Heart right ventricle (tissue), 16 donors: ENCODE results near the gene TNK2. TPM values are rescaled to one million over a fixed set of nuclear protein-coding genes. Genes with fewer than 3 reads are reported as not detected.
"Not testable (repeated sequence)": the region's sequence is repeated elsewhere in the genome, so short reads cannot be mapped to it uniquely, and the experiment has no call there.

Experiments used
- ATAC-seq, 8 donors: fragments of 200-7000 bp; cut with Tn5 transposase; one replicate each; pipeline ENCODE4 v1.9.1; 2020; ENCODE audit warnings: mild to moderate bottlenecking in 8 of 8, moderate library complexity in 8 of 8, moderate number of reproducible peaks in 1 of 8
- DNase-seq, 2 donors: peaks; one replicate each; pipeline ENCODE4 v3.0.0-alpha.2; 2020
- H3K27ac ChIP-seq, 10 donors: fragments of 200-600 bp; sonication (generic) in 2 of 10; one replicate each; pipeline versions ENCODE4 v1.5.0 to v1.8.0; 2020 to 2022; ENCODE audit warnings: mild to moderate bottlenecking in 3 of 10
- H3K27me3 ChIP-seq, 7 donors: fragments of 200-600 bp; one replicate each; pipeline ENCODE4 v1.8.0; 2021 to 2022; ENCODE audit warnings: mild to moderate bottlenecking in 2 of 7
- H3K36me3 ChIP-seq, 9 donors: fragments of 200-600 bp; sonication (generic) in 1 of 9; one replicate each; pipeline versions ENCODE4 v1.5.0 to v1.8.0; 2020 to 2022; ENCODE audit warnings: mild to moderate bottlenecking in 2 of 9
- H3K4me1 ChIP-seq, 9 donors: fragments of 200-600 bp; sonication (generic) in 1 of 9; one replicate each; pipeline versions ENCODE4 v1.5.0 to v1.8.0; 2020 to 2022; ENCODE audit warnings: mild to moderate bottlenecking in 4 of 9
- H3K4me3 ChIP-seq, 10 donors: fragments of 200-600 bp; sonication (generic) in 2 of 10; one replicate each; pipeline versions ENCODE4 v1.5.0 to v1.8.0; 2020 to 2022; ENCODE audit warnings: mild to moderate bottlenecking in 7 of 10, moderate library complexity in 2 of 10
- H3K9me3 ChIP-seq, 11 donors: fragments of 200-600 bp in 10 of 11; sonication (generic) in 2 of 11; one replicate each; pipeline versions ENCODE4 v1.5.0 to v1.8.0; 2013 to 2022; ENCODE audit warnings: mild to moderate bottlenecking in 2 of 11, control low read depth in 1 of 11, moderate library complexity in 1 of 11
- CTCF ChIP-seq, 9 donors: fragments of 200-600 bp; sonication (generic) in 2 of 9; IDR thresholded peaks; one replicate each; pipeline versions ENCODE4 v1.5.0 to v1.8.0; 2021 to 2022; ENCODE audit warnings: antibody characterized with exemption in 9 of 9, mild to moderate bottlenecking in 5 of 9, moderate library complexity in 1 of 9
- WGBS, 2 donors: extraction: QIAGEN DNeasy Blood & Tissue Kit; methylation state at CpG; one replicate each; pipeline ENCODE4 v1.1.7; 2013; ENCODE audit warnings: inconsistent platforms in 1 of 2; 5-methylcytosine and 5-hydroxymethylcytosine counted together
- intact Hi-C, 10 donors: fragments of 100-400 bp; cut with DNase I; formaldehyde crosslinking; loops; one replicate each; pipeline versions ENCODE4 v1.11.1 to v1.14.2; 2022
- polyA plus RNA-seq, 2 donors: library from polyadenylated mRNA; stranded (reverse); fragments of 200-250 nt; gene quantifications; one replicate each; pipeline ENCODE4 v1.2.3, GENCODE V29; 2013
- total RNA-seq, 10 donors: library from RNA; stranded (reverse); fragmentation: NEBNext Ultra II Directional in 3 of 10; extraction: Animal tissue kit (Norgen Biotek cat#: 25700) in 3 of 10; gene quantifications; one replicate each; pipeline versions ENCODE4 v1.2.1 to v1.2.4, GENCODE V29; 2021 to 2023
- donor health status: Arrhythmogenic right ventricular cardiomyopathy.
- donor health status: ischemic (EF 13 %, LVEDD 7.1; RV severe dilation, severe dysfunction).
- donor health status: healthy with polysubstance abuse.
- donor health status: DM: no; HTN: yes; CAD: no.
- donor health status: DM: no; HTN: no; CAD: no.
- donor health status: ischemic (EF 25% LVEDD 6.9; RV normal size, moderate dysfunction).
- donor health status: ischemic (EF 25% LVEDD 5.7; RV mildly dilated, moderate dysfunction).
- donor health status: healthy.
- donor health status: DM: yes; HTN: yes; CAD: no.
- donor health status: Ischemic cardiomyopathy.
- donor health status: ischemic (EF 35%, LVEDD 5.7; RV mildly dilated, moderate dysfunction).
- donor health status: nonischemic (EF 11% LVEDD 7.7; RV severe dilation, severe dysfunction).
- donor health status: DM: yes; HTN: yes; CAD: no.
- donor health status: PGD.
- donor health status: ischemic (EF 29% LVEDD 5.4; RV normal size, mild dysfunction).
- donor health status: nonischemic (EF 23%, LVEDD 6.1; RV moderate dilation, normal function).

Gene TNK2
- total and polyA plus RNA-seq, 12 donors: 17.6 to 48.3 (median 32.5) TPM

DNA sequence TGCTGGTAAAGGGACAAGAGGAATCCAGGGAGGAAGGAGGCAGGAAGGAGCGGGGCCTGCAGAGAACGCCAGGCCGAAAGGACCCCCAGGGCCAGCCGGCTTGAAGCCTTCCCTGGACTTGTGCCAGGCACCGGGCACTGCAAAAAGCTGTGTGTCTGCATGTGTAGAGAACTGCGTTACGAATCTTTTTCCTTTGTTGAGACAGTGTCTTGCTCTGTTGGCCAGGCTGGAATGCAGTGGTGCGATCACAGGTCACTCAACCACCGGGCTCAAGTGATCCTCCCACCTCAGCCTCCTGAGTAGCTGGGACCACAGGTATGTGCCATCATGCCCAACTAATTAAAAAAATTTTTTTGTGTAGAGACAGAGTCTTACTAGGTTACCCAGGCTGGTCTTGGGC lies 79.6 kb downstream of the TNK2 start:
- TF ChIP-seq CTCF (IDR thresholded peaks at IDR 0.05): no peak
- peaks cover 0 to 22% (median 7%) of the 10 kb centered on the region in 7 donors for H3K27me3 ChIP-seq
- no peak overlapping the region for H3K4me3 ChIP-seq
- no peaks in the 10 kb centered on the region for H3K36me3 ChIP-seq
- H3K4me1 ChIP-seq: no peaks in the 10 kb centered on the region
- no peak for DNase-seq
- H3K27ac ChIP-seq: no peak overlapping the region
- ATAC-seq: no peak
- H3K9me3 ChIP-seq: no peaks in the 10 kb centered on the region
- intact Hi-C loops: no loop called here
- 78 to 87% methylated on average over 9 of the region's 9 CpGs for WGBS, 2 donors

- Histone ChIP-seq H3K27ac (no peak overlapping the region), H3K9me3 (no peaks in the 10 kb centered on the region), H3K4me1 (peaks cover 0 to 3% (median 0%) of the 10 kb centered on the region in 9 donors), H3K4me3 (no peak overlapping the region), H3K36me3 (no peaks in the 10 kb centered on the region), H3K27me3 (peaks cover 0 to 44% (median 20%) of the 10 kb centered on the region in 7 donors)
- 89 to 95% methylated on average over 47 of the region's 47 CpGs for WGBS, 2 donors
- no peak for TF ChIP-seq CTCF (IDR thresholded peaks at IDR 0.05)
- DNase-seq (no peak), ATAC-seq (no peak)
- intact Hi-C loops: no loop called here
Measured at GRCh38 chr3:195825857-195826804, 82.2 kb downstream of the TNK2 start.

GRCh38 chr3:195825191-195825588 lies 83.2 kb downstream of the TNK2 start:
- DNase-seq: no peak
- H3K4me1 ChIP-seq: peaks cover 0 to 3% (median 0%) of the 10 kb centered on the region in 9 donors
- intact Hi-C loops: no loop called here
- H3K9me3 ChIP-seq: no peaks in the 10 kb centered on the region
- no peak overlapping the region for H3K4me3 ChIP-seq
- ATAC-seq: no peak
- 58 to 59% methylated on average over 15 of the region's 15 CpGs for WGBS, 2 donors
- H3K27me3 ChIP-seq: peaks cover 0 to 47% (median 20%) of the 10 kb centered on the region in 7 donors
- H3K36me3 ChIP-seq: no peaks in the 10 kb centered on the region
- no peak overlapping the region for H3K27ac ChIP-seq
- no peak for TF ChIP-seq CTCF (IDR thresholded peaks at IDR 0.05)

- peaks cover 0 to 51% (median 20%) of the 10 kb centered on the region in 7 donors for H3K27me3 ChIP-seq
- intact Hi-C loops, H3K36me3 ChIP-seq, ATAC-seq, H3K9me3 ChIP-seq, H3K4me3 ChIP-seq, H3K4me1 ChIP-seq, H3K27ac ChIP-seq, DNase-seq: not testable (repeated sequence)
- 48 to 61% methylated on average over 13 of the region's 13 CpGs for WGBS, 2 donors
Measured at GRCh38 chr3:195824425-195825190, 83.7 kb downstream of the TNK2 start.
